Breast epithelium (tissue), 4 donors: Measurements from ENCODE around the gene ATP1A2. TPM values are rescaled to one million over a fixed set of nuclear protein-coding genes. Genes with fewer than 3 reads are reported as not detected.

Source experiments
- DNase-seq, 2 donors: peaks; one replicate each; pipeline ENCODE4 v3.0.0-alpha.2; 2019; ENCODE audit warnings: low spot score in 2 of 2
- H3K27ac ChIP-seq, 2 donors: fragments of 200-600 bp; sonication (generic) in 1 of 2; one replicate each; pipeline ENCODE4 v1.5.1; 2016 to 2019; ENCODE audit warnings: mild to moderate bottlenecking in 1 of 2
- H3K27me3 ChIP-seq, 2 donors: fragments of 200-600 bp; sonication (generic) in 1 of 2; one replicate each; pipeline versions ENCODE4 v1.5.1 to v1.6.0; 2017 to 2019; ENCODE audit warnings: control low read depth in 1 of 2, mild to moderate bottlenecking in 1 of 2
- H3K36me3 ChIP-seq: fragments of 200-600 bp; one replicate; pipeline ENCODE4 v1.5.1; 2019
- H3K4me1 ChIP-seq, 2 donors: fragments of 200-600 bp; sonication (generic); one replicate each; pipeline ENCODE4 v1.5.1; 2016 to 2019; ENCODE audit warnings: control low read depth in 1 of 2
- H3K4me3 ChIP-seq, 3 donors: fragments of 200-600 bp; sonication (generic); 1 replicate in 2 of 3; 2 replicates in 1 of 3; pipeline ENCODE4 v1.5.1; 2016 to 2019; ENCODE audit warnings: mild to moderate bottlenecking in 3 of 3, moderate library complexity in 2 of 3
- H3K9me3 ChIP-seq, 2 donors: fragments of 200-600 bp; sonication (generic) in 1 of 2; one replicate each; pipeline ENCODE4 v1.5.1; 2016 to 2019; ENCODE audit warnings: control low read depth in 1 of 2
- POLR2A ChIP-seq: fragments of 450-650 bp; IDR thresholded peaks from one replicate; pipeline ENCODE4 v1.6.1; 2016; ENCODE audit warnings: antibody characterized with exemption, mild to moderate bottlenecking, moderate library complexity
- POLR2AphosphoS5 ChIP-seq, 3 donors: sonication (generic); formaldehyde crosslinking; IDR thresholded peaks; one replicate each; pipeline ENCODE4 v1.6.1; 2017; ENCODE audit warnings: antibody characterized with exemption in 3 of 3
- intact Hi-C: fragments of 100-400 bp; cut with DNase I; formaldehyde crosslinking; loops from one replicate; pipeline ENCODE4 v1.15.1; 2023; ENCODE audit warnings: low total_unique reads
- total RNA-seq, 3 donors: library from RNA; depleted of rRNA; stranded (reverse); fragments of >200 nt; gene quantifications; one replicate each; pipeline ENCODE4 v1.1.0, GENCODE V29; 2016
- TF ChIP-seq, protein P1 (sequence below), 3 donors: fragments of 450-650 bp; IDR thresholded peaks; one replicate each; pipeline ENCODE4 v1.5.1; 2016 to 2017; ENCODE audit warnings: antibody characterized with exemption in 3 of 3, mild to moderate bottlenecking in 3 of 3, moderate library complexity in 3 of 3

The ATP1A2 gene
- total RNA-seq, 3 donors from 2014 or later = 3.9 to 229 (median 6.4) TPM

- DNase-seq = no peak
- Histone ChIP-seq H3K4me1 (no peaks in the 10 kb centered on the region), H3K4me3 (no peak within 1 kb of the TSS), H3K27me3 (no peaks in the 10 kb centered on the region), H3K27ac (no peak within 1 kb of the TSS), H3K36me3 (no peaks in the 10 kb centered on the region), H3K9me3 (no peaks in the 10 kb centered on the region)
- TF ChIP-seq POLR2AphosphoS5 (IDR thresholded peaks at IDR 0.05) = no peak
- TF ChIP-seq POLR2A = no peak
- TF ChIP-seq, protein P1, sequence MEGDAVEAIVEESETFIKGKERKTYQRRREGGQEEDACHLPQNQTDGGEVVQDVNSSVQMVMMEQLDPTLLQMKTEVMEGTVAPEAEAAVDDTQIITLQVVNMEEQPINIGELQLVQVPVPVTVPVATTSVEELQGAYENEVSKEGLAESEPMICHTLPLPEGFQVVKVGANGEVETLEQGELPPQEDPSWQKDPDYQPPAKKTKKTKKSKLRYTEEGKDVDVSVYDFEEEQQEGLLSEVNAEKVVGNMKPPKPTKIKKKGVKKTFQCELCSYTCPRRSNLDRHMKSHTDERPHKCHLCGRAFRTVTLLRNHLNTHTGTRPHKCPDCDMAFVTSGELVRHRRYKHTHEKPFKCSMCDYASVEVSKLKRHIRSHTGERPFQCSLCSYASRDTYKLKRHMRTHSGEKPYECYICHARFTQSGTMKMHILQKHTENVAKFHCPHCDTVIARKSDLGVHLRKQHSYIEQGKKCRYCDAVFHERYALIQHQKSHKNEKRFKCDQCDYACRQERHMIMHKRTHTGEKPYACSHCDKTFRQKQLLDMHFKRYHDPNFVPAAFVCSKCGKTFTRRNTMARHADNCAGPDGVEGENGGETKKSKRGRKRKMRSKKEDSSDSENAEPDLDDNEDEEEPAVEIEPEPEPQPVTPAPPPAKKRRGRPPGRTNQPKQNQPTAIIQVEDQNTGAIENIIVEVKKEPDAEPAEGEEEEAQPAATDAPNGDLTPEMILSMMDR (IDR thresholded peaks at IDR 0.05) = no peak
- intact Hi-C loops = no loop called here
These were observed 35.7 kb downstream of the ATP1A2 start, which contains the start of gene ATP1A4 for GRCh38 chr1:160151303-160151702. ATP1A4 (plus strand) TSS chr1:160151603; CDS start chr1:160152041, 438 bp downstream.

- Histone ChIP-seq H3K9me3 (no peaks in the 10 kb centered on the region), H3K36me3 (no peaks in the 10 kb centered on the region), H3K27me3 (no peaks in the 10 kb centered on the region), H3K4me3 (no peak overlapping the region), H3K27ac (no peak overlapping the region), H3K4me1 (no peaks in the 10 kb centered on the region)
- no peak for TF ChIP-seq POLR2A
- no peak for TF ChIP-seq POLR2AphosphoS5 (IDR thresholded peaks at IDR 0.05)
- TF ChIP-seq, protein P1 (IDR thresholded peaks at IDR 0.05) = no peak
- intact Hi-C loops = no loop called here
- no peak for DNase-seq
These were observed 39.2 kb downstream of the ATP1A2 start for GRCh38 chr1:160154790-160155189.

DNA sequence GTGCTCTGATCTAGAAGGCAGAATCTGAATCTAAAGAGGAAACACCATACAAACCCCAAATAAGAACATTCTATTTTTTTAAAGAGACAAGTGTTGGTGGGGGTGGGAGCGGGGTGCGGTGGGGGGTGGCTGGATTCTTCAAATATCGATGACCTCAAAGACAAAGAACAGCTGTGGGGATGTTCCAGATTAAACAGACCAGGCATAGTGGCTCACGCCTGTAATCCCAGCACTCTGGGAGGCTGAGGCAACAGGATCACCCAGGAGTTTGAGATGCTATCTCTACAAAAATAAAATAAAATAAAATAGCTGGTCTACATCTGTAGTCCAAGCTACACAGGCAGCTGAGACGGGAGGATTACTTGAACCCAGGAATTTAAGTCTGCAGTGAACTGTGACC, 40.8 kb downstream of the ATP1A2 start:
- Histone ChIP-seq H3K36me3 (no peaks in the 10 kb centered on the region), H3K27me3 (no peaks in the 10 kb centered on the region), H3K9me3 (no peaks in the 10 kb centered on the region), H3K4me3 (no peak overlapping the region), H3K4me1 (no peaks in the 10 kb centered on the region), H3K27ac (no peak overlapping the region)
- TF ChIP-seq, protein P1 (IDR thresholded peaks at IDR 0.05) = no peak
- TF ChIP-seq POLR2A (no peak), POLR2AphosphoS5 (IDR thresholded peaks at IDR 0.05) (no peak)
- DNase-seq = no peak
- intact Hi-C loops = no loop called here

- no peak for DNase-seq
- TF ChIP-seq POLR2A (no peak), POLR2AphosphoS5 (IDR thresholded peaks at IDR 0.05) (no peak)
- TF ChIP-seq, protein P1 (IDR thresholded peaks at IDR 0.05) = no peak
- Histone ChIP-seq H3K4me3 (no peak overlapping the region), H3K27ac (no peak overlapping the region), H3K36me3 (no peaks in the 10 kb centered on the region), H3K27me3 (no peaks in the 10 kb centered on the region), H3K4me1 (no peaks in the 10 kb centered on the region), H3K9me3 (no peaks in the 10 kb centered on the region)
- intact Hi-C loops = no loop called here
These were observed 41.6 kb downstream of the ATP1A2 start for GRCh38 chr1:160157174-160157573.

DNA sequence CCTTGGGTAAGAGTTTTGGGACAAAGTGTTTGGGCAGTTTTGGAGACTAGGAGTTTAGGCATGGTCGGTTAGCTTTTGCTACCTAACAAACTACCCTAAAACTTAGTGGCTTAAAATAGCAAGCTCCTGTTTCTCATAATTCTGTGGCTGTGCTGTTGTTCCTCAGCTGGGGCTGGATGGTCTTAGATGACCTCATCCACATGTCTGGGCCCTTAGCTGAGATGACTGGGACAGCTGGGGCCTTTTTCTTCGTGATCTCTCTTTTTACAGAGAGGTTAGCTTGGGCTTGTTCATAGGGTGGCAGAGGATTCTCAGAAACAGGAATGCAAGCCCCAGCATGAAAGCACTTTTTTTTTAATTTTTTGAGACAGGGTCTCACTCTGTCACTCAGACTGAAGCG, 42.5 kb downstream of the ATP1A2 start:
- DNase-seq = no peak
- no peaks in the 10 kb centered on the region for H3K9me3 ChIP-seq
- H3K4me3 ChIP-seq = no peak overlapping the region
- H3K36me3 ChIP-seq = no peaks in the 10 kb centered on the region
- TF ChIP-seq, protein P1 (IDR thresholded peaks at IDR 0.05) = no peak
- no peak for TF ChIP-seq POLR2A
- TF ChIP-seq POLR2AphosphoS5 (IDR thresholded peaks at IDR 0.05) = no peak
- H3K27ac ChIP-seq = no peak overlapping the region
- no peaks in the 10 kb centered on the region for H3K4me1 ChIP-seq
- intact Hi-C loops = no loop called here
- H3K27me3 ChIP-seq = no peaks in the 10 kb centered on the region
